SKM-1 treated with dmso at 0.1 percent for 144 hours (cell line): ENCODE results near the gene SMIM26.

ENCODE experiments used
- DNase-seq: peaks from one replicate; lab custom pipeline; 2025; ENCODE audit not compliant: unreplicated experiment; lab: John Stamatoyannopoulos, UW

The SMIM26 gene

GRCh38 chr20:18578581-18578980, 11.3 kb downstream of the SMIM26 start:
- no peak for DNase-seq

DNA sequence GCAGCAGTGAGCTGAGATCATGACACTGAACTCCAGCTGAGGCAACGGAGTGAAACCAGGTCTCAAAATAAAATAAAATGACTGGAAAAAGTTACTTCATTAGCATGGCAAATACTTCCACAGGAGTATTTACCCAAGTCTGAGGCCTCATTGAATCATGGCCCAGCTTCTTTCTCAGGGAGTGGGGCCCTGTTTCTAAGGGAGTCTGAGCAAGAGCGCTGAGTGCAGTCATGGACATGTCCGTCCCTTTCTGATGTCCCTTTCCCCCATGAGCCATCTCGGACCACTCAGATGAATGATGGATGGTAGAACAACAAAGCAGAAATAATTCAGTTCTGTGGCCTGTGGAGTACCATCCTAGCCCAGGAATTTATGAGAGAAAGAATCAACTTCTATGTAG, 12.8 kb downstream of the SMIM26 start:
- no peak for DNase-seq

DNA sequence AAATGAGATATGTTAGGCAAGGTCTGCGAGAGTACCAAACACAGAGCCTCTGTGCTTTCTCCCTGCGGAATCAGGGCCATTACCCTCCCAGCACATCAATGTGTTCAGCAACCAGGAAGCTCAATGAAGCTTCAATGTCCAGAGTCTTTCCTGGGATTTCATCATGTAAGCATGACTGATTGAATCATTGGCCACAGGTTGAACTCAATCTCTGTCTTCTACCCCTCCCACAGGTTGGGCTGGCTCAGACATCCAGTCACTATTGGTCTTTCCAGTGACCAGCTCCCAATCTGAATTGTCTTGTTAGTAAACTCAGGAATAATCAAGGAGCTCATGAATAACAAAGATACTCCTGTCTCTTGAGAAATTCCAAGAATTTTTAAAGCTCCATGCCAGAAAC, 17.9 kb downstream of the SMIM26 start:
- DNase-seq, result no peak

- peak; percentile 51 for DNase-seq
Measured at GRCh38 chr20:18587665-18588573, 20.7 kb downstream of the SMIM26 start, which contains the start of gene DTD1. TSS of gene DTD1 (plus strand) at chr20:18588054. CDS start at chr20:18588073, 19 bp downstream.

GRCh38 chr20:18588574-18588933, 21.3 kb downstream of the SMIM26 start:
- DNase-seq, result no peak

- DNase-seq, result no peak
Measured at GRCh38 chr20:18589941-18590674, 22.9 kb downstream of the SMIM26 start.

DNA sequence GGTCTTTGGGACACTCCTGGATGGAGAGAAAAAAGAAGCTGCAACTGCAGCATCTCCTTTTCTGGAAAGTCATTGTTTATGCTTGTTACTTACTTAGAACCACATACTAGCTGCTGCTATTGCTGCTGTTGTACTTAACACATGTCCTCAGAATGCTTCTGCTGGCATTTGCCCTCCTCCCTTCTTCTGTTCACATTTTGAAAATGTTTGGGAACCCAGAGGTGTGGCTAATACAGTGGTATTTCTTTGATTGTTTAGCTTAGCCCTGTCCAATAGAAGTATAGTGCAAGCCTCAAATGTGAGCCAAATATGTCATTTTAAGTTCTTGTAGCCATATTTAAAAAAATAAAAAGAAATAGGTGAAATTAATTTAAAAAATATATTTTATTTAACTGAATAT, 29.0 kb downstream of the SMIM26 start:
- DNase-seq, result no peak

DNA sequence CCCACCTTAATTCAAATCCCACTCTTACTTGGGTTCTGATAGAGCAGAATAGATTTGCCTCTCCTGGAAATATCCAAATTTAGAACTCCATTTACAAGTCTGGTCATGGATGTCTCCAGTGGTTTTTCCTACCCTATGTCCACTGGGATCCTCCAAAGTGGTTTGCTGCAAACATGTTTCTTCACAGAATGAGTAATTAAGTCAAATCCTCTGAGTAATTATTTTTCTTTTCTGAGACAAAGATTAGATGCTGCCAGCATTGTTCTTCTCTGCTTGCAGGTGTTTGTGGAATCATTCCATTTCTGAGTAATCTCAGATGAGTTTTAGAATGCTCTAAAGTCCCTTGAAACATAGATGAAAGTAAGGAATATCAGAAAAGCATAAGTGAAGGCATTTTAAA, 42.5 kb downstream of the SMIM26 start:
- DNase-seq, result no peak

DNA sequence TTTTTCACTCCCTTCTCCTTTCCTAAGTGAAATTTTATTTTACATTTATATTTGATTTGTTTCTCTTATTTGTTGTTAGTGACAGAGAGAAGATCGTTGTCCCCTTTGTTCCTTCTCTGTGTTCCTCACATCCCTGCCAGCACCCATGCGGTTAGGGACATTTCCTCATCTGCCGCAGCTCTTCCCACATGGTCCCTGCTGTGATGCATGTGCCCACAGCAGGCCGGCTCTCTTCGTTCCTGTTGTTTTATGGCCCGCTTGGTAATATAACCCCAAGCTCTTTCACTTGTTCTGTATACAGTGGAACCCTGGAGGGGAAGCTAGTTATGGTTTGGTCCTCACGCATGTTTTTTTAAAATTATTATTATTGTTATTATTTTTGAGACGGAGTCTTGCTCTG, 44.3 kb downstream of the SMIM26 start:
- no peak for DNase-seq

DNA sequence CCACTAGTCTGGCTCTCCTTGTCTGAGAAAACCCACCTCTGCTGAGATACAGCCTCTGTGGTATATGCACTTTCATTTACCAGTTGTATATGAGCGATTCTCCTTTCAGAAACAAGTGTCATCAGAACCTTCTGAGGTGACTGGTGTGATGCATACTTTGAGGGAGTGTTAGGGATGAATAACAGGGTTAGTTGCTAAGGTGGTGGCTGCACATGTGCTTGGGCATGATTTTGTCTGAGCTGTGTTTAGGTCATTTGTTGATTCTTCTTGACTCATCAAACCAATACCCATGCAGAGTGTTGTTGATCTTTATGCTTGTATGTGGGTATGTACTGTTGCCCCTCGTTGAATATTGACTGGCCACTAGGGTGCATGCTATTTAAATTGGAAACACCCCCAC, 46.3 kb downstream of the SMIM26 start:
- DNase-seq, result no peak

GRCh38 chr20:18614244-18614643, 47.0 kb downstream of the SMIM26 start:
- DNase-seq, result no peak

DNA sequence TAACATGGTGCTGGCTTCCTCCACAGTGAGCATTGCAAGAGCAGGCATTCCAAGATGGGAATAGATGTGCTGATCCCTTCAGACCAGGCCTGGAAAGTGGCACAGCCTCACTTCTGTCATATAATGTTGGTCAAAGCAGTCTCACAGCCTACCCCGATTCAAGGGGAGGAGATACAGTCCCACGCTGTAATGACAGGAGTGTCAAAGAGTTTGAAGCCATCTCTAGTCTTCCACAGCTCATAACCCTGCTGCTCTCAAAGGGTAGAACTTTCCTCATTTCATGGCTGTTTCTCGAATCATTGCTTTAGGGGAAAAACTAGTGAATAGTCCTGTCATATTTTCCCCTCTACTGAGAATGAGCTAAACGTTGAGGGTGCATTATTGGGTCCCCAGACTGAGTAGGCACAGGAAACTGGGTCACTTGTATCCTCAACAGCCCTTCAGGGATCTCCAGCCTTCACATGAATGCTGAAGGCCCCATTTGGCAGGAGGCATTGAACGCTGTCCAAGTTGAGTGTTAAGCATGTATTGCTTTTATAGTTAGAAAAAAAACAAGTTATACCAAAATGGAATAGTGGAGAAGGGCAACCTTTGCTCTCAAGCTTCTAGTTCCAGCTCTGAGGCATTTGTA, 47.9 kb downstream of the SMIM26 start:
- no peak for DNase-seq
